RPMI8226 (cell line): ENCODE data around the gene SLITRK2.

ENCODE experiments used
- DNase-seq: peaks from one replicate; pipeline ENCODE4 v3.0.0-alpha.2; 2015

The SLITRK2 gene

DNA sequence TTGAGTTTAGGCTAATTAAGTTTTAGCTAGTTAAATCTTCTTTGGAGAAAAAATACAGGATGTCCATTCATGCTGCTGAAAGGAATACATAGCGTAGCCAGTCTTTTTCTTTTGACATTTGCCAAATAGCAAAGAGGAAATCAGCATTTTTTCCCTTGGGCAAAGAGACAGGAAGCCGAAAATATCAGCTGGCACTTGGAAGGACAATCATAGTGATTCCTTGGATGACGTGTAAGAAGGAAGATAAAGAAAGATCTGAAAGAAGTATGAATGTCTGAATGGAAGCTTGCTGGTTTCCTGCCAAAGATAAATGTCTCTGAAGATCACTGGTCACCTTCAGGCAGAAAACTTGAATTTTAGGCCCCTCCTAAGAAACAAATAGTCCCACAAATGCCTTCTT lies 44.2 kb downstream of the SLITRK2 start:
- no peak for DNase-seq

- no peak for DNase-seq
Measured at GRCh38 chrX:145865082-145865481, 47.5 kb downstream of the SLITRK2 start.
